ENCODE measurements around the gene MKLN1.

Gene MKLN1

DNA sequence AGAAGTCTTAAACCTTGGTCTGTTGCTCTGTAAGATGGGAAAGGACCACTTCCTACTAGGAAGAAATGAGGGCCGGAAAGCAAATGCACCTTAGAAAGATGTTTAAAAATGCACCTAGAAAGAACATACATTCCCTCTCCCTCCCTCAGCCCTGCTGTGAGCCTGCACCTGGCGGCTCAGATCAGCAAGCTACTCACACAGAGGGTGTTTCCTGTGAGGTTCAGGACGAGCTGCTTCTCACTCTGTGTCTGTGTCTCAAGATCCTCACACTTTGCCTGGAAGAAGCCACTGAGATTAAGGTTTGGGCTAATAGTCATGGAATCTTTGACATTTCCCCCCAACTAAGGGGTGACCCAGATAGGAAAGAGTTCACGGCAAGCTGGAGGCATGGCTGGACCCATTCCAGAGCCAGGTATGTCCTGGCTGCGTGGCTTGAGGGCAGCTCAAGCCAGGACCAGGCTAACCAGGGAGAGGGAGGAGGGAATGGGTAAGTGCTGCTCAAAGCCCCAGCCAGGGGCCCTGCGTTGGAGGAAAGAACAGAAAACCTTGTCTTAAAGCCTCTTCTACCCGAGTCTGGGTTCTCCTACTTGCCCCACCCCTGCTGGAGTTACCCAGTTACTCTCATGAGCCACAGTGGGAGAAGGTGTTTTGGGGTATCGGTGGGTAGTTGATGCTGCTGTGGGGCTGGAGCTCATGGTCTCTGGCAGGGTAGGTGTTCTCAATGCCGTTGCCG is 181.2 kb downstream of the MKLN1 start:
- TF ChIP-seq GATA3 (IDR thresholded peaks at IDR 0.05; ENCODE audit: low read depth, low read length) (no peak), GATA2 (IDR thresholded peaks at IDR 0.05; ENCODE audit: low read depth, low read length) (no peak)

DNA sequence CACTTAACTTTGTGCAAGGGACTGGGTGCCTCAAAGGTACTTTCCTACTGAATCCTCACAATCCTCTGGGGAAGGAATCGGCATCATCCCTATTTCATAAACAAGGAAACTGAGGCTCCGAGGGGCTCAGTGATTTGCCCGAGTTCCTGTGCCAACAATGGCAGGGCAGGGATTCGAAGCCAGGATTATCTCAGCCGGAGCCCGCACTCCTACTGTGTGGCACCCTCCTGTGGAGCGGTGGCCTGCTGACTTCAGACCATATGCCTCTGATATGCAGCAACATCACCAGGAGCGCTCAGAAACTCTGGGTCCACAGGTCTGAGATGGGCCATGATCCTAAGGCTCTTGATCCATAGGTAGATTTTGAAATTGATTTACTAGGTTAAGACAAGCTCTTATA is 182.1 kb downstream of the MKLN1 start:
- TF ChIP-seq GATA2 (IDR thresholded peaks at IDR 0.05; ENCODE audit: low read depth, low read length) (no peak), GATA3 (IDR thresholded peaks at IDR 0.05; ENCODE audit: low read depth, low read length) (no peak)

- TF ChIP-seq GATA3 (IDR thresholded peaks at IDR 0.05; ENCODE audit: low read depth, low read length) (no peak), GATA2 (IDR thresholded peaks at IDR 0.05; ENCODE audit: low read depth, low read length) (no peak)
These were observed 183.4 kb downstream of the MKLN1 start for GRCh38 chr7:131511071-131511470.

DNA sequence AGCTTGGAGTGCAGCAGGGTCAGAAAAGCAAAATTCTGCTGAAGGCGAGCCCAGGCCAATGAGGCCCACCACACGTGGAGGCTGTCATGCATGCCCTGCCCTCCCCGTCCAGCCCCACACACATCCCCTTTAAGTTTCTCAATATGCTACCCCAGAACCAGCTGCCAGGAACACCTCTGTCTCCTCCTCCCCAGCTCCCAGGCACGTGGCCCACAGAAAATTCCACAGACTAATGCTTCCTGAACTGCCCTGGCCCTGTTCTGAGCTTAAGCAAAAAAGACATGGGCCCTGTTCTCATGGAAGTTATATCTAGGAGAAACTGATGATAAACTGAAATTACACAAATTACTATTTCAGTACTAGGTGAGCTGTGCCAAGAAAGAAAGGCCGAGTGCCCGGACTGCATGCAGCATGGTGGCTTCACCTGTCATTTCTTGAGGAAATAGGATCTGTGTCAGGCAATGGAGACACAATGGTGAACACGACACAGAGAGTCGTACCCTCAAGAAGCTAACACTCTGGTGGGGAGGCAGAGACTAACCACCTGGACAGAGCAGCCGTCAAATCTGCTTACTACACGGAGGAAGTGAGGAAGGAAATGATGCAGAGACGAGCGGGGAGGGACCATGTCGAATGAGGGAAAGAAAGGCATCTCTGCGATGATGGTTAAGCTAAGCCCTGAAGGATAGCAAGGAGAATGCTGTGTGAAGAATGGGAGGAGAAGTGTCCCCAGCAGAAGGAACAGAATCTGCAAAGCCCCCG is 184.3 kb downstream of the MKLN1 start:
- no peak for TF ChIP-seq GATA3 (IDR thresholded peaks at IDR 0.05; ENCODE audit: low read depth, low read length)
- no peak for TF ChIP-seq GATA2 (IDR thresholded peaks at IDR 0.05; ENCODE audit: low read depth, low read length)

GRCh38 chr7:131513245-131514061 is 185.8 kb downstream of the MKLN1 start:
- TF ChIP-seq GATA3 (IDR thresholded peaks at IDR 0.05; ENCODE audit: low read depth, low read length): no peak
- no peak for TF ChIP-seq GATA2 (IDR thresholded peaks at IDR 0.05; ENCODE audit: low read depth, low read length)

DNA sequence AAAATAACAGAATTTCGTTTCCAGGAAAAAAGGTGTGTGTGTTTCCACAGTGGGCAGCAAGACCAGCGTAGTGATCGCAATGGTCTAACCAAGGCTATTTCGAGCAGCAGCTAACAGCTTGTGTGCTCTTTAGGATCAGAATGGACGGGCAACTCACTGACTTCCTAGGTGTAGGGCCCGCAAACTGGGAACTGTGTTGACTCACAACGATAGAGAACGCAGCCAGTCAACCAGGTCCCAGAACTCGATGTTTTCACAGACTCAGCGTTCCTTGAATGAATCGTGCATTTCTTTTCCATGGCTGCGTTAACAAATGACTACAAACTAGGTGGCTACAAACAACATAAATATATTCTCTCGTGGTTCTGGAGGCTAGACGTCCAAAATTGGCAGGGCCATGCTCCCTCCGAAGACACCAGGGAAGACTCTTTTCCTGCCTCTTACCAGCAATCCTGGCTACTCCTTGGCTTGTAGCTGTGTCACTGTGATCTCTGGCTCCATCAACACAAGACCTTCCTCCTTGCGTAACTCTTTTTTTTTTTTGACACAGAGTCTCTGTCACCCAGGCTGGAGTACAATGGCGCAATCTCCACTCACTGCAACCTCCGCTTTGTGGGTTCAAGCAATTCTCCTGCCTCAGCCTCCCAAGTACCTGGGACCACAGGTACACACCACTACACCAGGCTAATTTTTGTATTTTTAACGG is 189.7 kb downstream of the MKLN1 start:
- TF ChIP-seq GATA3 (IDR thresholded peaks at IDR 0.05; ENCODE audit: low read depth, low read length) (no peak), GATA2 (IDR thresholded peaks at IDR 0.05; ENCODE audit: low read depth, low read length) (no peak)

- TF ChIP-seq GATA3 (IDR thresholded peaks at IDR 0.05; ENCODE audit: low read depth, low read length): no peak
- TF ChIP-seq GATA2 (IDR thresholded peaks at IDR 0.05; ENCODE audit: low read depth, low read length): no peak
These were observed 190.9 kb downstream of the MKLN1 start for GRCh38 chr7:131518626-131519025.

- TF ChIP-seq GATA2 (IDR thresholded peaks at IDR 0.05; ENCODE audit: low read depth, low read length) (no peak), GATA3 (IDR thresholded peaks at IDR 0.05; ENCODE audit: low read depth, low read length) (no peak)
These were observed 194.0 kb downstream of the MKLN1 start for GRCh38 chr7:131521651-131522163.

DNA sequence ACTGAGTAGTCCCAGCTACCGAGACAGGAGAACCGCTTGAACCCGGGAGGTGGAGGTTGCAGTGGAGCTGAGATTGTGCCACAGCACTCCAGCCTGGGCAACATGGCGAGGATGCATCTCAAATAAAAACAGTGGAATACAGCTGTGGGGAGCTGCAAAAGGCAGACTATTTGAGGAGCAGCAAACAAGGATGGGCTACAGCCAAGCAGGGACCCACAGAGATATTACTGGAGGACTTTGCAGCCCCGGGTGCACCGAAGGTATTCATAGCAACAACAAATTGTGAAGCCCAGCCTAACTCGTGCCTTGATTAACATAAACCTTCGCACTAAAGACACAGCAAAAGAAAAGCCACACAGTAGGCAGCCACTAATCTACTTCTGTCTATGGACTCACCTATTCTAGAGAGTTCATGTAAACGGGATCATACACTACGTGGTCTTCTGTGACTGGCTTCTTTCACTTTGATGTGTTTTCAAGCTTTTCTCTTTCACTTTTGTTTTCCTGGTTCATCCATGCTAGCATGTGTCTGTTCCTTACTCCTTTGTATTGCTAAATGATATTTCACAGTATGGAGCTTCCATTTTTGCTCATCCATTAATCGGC is 194.8 kb downstream of the MKLN1 start:
- TF ChIP-seq GATA3 (IDR thresholded peaks at IDR 0.05; ENCODE audit: low read depth, low read length): no peak
- no peak for TF ChIP-seq GATA2 (IDR thresholded peaks at IDR 0.05; ENCODE audit: low read depth, low read length)

GRCh38 chr7:131524115-131524514 is 196.4 kb downstream of the MKLN1 start:
- TF ChIP-seq GATA3 (IDR thresholded peaks at IDR 0.05; ENCODE audit: low read depth, low read length): no peak
- no peak for TF ChIP-seq GATA2 (IDR thresholded peaks at IDR 0.05; ENCODE audit: low read depth, low read length)

DNA sequence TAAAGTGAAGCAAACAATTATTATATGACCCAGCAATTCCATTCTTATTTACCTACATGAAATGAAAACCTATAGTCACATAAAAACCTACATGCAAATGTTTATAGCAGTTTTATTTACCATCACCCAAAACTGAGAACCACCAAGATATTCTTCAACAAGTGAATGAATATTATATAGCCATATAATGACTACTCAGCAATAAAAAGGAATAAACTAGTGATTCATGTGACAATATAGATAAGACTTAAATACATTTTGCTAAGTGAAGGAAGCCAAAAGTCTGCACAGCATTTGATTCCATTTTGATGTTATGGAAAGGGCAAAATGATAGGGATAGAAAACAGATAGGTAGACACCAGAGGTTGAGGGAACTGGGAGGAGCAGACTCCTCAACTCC is 197.0 kb downstream of the MKLN1 start:
- TF ChIP-seq GATA3 (IDR thresholded peaks at IDR 0.05; ENCODE audit: low read depth, low read length) (no peak), GATA2 (IDR thresholded peaks at IDR 0.05; ENCODE audit: low read depth, low read length) (no peak)

GRCh38 chr7:131525820-131526219 is 198.1 kb downstream of the MKLN1 start:
- TF ChIP-seq GATA3 (IDR thresholded peaks at IDR 0.05; ENCODE audit: low read depth, low read length) (no peak), GATA2 (IDR thresholded peaks at IDR 0.05; ENCODE audit: low read depth, low read length) (no peak)

DNA sequence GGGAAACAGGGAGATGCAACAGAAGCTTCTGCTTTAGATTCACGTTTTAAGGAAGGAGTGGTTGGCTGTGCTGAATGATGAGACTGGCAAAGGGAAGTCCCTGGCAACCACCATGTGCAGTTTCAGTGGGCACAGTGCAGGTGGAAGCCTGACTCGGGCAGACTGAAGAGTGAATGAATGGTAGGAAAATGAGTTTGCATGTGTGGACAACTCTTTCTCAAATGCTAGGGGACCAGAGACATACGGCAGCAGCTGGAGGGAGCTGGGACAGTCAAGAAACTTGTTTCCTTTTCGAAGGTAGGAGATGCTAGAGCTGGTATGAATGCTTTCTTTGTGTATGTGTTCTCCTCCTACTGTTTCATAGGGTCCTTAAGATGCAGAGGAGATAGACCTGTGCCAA is 199.8 kb downstream of the MKLN1 start:
- TF ChIP-seq GATA3 (IDR thresholded peaks at IDR 0.05; ENCODE audit: low read depth, low read length) (no peak), GATA2 (IDR thresholded peaks at IDR 0.05; ENCODE audit: low read depth, low read length) (no peak)

Measured in SH-SY5Y (cell line).